Ovary (tissue), 3 donors: ENCODE measurements around the gene MDM4.

Experiments
- CTCF ChIP-seq, 3 donors: fragments of 450-650 bp in 2 of 3; fragments of 200-600 bp in 1 of 3; IDR thresholded peaks; one replicate each; pipeline versions ENCODE4 v1.5.1 to v1.8.0; 2016 to 2022; ENCODE audit warnings: antibody characterized with exemption in 3 of 3, mild to moderate bottlenecking in 1 of 3
- EP300 ChIP-seq: sonication (generic); formaldehyde crosslinking; IDR thresholded peaks from one replicate; pipeline ENCODE4 v1.6.1; 2017; ENCODE audit warnings: antibody characterized with exemption
- POLR2A ChIP-seq: fragments of 450-650 bp; IDR thresholded peaks from one replicate; pipeline ENCODE4 v1.6.1; 2017; ENCODE audit warnings: antibody characterized with exemption, mild to moderate bottlenecking, moderate library complexity
- donor health status: DM: no; HTN: no; CAD: no.

- TF ChIP-seq POLR2A: no peak
- TF ChIP-seq CTCF (IDR thresholded peaks at IDR 0.05): no peak
- TF ChIP-seq EP300: no peak
These were observed 9.8 kb upstream of the MDM4 start for GRCh38 chr1:204506201-204506968.
